Panc1 (cell line): ENCODE data around the gene SORCS1.

Experiments
- CTCF ChIP-seq: fragments of 450-650 bp; IDR thresholded peaks from 2 replicates; pipeline ENCODE4 v1.5.1; 2017; ENCODE audit warnings: mild to moderate bottlenecking
- POLR2AphosphoS5 ChIP-seq: IDR thresholded peaks from 2 replicates; pipeline ENCODE4 v1.6.1; 2012; ENCODE audit warnings: mild to moderate bottlenecking, low read depth, low read length, moderate library complexity
- REST ChIP-seq, 2 experiments: IDR thresholded peaks; 2 replicates each; pipeline ENCODE4 v1.6.1; 2011 to 2012; ENCODE audit warnings: low read depth in 2 of 2, control low read depth in 1 of 2, low read length in 1 of 2, mild to moderate bottlenecking in 1 of 2, moderate library complexity in 1 of 2; ENCODE audit not compliant: insufficient read depth in 1 of 2
- SIN3A ChIP-seq: IDR thresholded peaks from 2 replicates; pipeline ENCODE4 v1.6.1; 2012; ENCODE audit warnings: low read depth, mild to moderate bottlenecking, low read length, moderate library complexity, borderline replicate concordance; ENCODE audit not compliant: insufficient read depth
- TCF7L2 ChIP-seq: IDR thresholded peaks from 2 replicates; pipeline ENCODE4 v1.6.1; 2011; ENCODE audit warnings: mild to moderate bottlenecking, low read depth, low read length, inconsistent platforms

DNA sequence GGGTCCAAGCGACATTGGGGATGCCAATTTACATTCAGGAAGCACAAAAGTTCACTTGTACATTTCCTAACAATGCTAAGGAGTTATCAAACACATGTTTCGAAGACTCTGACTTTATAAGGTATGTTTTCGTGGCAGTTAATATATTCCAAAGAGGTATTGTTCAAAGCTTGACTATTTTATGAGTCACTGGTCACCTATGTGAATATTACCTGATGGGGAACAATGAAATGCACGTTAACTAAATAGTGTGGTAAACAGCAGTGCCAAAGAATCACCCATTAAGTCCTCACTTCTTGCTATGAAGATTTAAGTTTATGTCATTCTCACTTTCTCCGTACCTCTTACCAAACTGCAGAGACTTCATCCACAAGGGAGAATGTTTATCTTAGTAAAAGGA lies 550.2 kb downstream of the SORCS1 start:
- no peak for TF ChIP-seq CTCF
- TF ChIP-seq POLR2AphosphoS5, result no peak
- no peak for TF ChIP-seq REST (IDR thresholded peaks at IDR 0.05; ENCODE audit: insufficient read depth in 1 of 2, low read depth in 2 of 2, low read length in 1 of 2)
- TF ChIP-seq TCF7L2, result no peak
- no peak for TF ChIP-seq SIN3A
